22Rv1 (cell line): Measurements from ENCODE around the gene CCDC85B.

ENCODE experiments used
- CTCF ChIP-seq: fragments of 450-650 bp; IDR thresholded peaks from 2 replicates; pipeline ENCODE4 v1.5.1; 2017; ENCODE audit warnings: mild to moderate bottlenecking
- ZFX ChIP-seq: fragments of 450-650 bp; IDR thresholded peaks from 2 replicates; pipeline ENCODE4 v1.6.1; 2017; ENCODE audit warnings: antibody characterized with exemption, borderline replicate concordance

GRCh38 chr11:65880027-65880426 lies 10.4 kb upstream of the CCDC85B start:
- TF ChIP-seq CTCF (no peak), ZFX (no peak)
